Measurements from ENCODE around the gene VCAM1.
"Not testable (repeated sequence)": the region's sequence is repeated elsewhere in the genome, so short reads cannot be mapped to it uniquely, and the experiment has no call there.

VCAM1 gene

GRCh38 chr1:100730130-100730529, 10.6 kb downstream of the VCAM1 start:
- no peak for DNase-seq

- no peak for DNase-seq
Measured at GRCh38 chr1:100731309-100731708, 11.8 kb downstream of the VCAM1 start.

GRCh38 chr1:100731758-100732157, 12.2 kb downstream of the VCAM1 start:
- DNase-seq: no peak

DNA sequence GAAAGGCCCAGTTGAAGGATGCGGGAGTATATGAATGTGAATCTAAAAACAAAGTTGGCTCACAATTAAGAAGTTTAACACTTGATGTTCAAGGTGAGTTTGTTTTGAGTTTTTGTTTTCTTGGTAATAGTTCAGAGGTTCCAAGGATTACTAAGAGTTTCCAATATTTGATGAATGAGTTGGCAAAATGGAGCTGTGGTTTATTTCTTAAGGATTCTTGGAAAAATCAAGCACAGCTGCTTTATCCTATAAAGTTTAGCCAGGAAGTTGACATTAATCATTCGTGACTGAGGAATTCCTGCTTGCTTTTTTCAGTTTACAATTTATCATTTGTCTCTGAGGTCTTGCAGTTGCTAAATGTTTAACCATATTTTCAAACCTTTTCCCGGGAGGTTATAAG, 15.1 kb downstream of the VCAM1 start:
- no peak for DNase-seq

GRCh38 chr1:100735244-100735643, 15.7 kb downstream of the VCAM1 start:
- peak; percentile 65 for DNase-seq

GRCh38 chr1:100736324-100736723, 16.8 kb downstream of the VCAM1 start:
- DNase-seq: peak; percentile 52

DNA sequence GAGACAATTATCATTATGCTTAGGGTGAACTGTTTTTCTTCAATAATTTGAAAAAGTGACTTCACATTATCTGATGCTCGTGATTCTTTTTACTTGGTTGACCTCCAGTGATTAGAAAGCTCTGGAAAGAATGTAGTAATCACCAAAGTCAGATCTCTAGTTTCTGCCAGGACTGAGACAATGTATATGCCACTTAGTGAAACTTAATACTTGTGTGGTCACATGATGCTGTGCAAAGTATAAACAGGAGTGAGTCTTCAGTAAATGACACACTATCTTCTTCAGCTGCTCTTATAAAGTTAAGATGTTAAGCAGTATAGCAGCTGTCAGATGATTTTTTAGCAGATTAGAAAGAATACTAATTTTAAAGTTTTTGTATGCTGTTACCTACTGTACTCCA, 17.2 kb downstream of the VCAM1 start:
- DNase-seq: peak; percentile 75

DNA sequence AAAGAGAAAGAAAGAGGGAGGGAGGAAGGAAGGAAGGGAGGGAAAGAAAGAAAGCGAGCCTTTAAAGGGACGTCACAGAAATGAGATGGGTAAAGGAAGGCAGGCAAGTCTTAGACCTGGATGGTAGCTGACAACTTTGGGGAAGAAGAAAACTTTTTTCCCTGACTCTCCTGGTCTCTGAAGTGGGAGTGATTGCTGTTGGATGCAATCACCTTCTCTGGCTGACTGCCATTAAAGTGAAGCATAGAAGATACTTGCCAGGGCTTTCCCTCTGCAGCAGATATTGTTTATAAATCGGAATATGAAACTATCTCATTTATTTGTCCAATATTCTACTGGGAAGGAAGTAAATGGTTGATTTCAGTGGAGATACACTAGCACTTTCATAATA, 27.0 kb downstream of the VCAM1 start:
- no peak for DNase-seq

- DNase-seq: no peak
Measured at GRCh38 chr1:100747771-100748170, 28.2 kb downstream of the VCAM1 start.

- DNase-seq: peak; percentile 56
Measured at GRCh38 chr1:100750005-100750885, 30.7 kb downstream of the VCAM1 start.

DNA sequence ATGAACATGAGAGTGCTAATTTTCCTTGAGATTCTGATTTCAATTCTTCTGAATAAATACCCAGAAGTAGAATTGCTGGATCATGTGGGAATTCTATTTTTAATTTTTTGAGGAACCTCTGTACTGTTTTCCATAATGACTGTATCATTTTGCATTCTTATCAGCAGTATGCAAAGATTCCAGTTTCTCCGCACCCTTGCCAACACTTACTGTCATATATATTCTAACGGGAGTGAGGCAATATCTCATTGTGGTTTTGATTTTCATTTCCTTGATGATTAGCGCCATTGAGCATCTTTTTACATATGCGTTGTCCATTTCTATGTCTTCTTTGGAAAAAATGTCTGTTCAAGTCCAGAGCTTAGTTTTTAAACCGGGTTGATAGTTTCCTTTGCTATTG, 33.2 kb downstream of the VCAM1 start:
- DNase-seq: no peak

DNA sequence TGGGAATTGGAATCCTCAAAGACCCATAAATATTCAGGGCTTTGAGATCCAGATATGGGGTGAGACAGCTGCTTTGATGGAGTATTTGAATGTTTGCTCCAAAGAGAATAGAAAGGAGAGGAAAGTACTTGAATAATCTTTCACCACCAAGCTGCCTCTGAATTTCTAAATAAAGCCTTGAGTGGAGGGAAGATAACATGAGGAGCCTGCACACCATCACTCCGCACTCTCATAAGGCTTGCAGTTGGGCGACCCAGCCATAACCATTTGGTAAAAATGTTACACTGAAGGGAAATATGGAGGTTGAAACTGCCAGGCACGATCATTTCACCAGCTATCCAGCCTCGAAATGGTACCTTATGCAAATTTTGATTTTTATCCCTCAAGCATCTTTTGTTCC, 38.4 kb downstream of the VCAM1 start:
- no peak for DNase-seq

GRCh38 chr1:100759188-100759587, 39.6 kb downstream of the VCAM1 start:
- DNase-seq: no peak

DNA sequence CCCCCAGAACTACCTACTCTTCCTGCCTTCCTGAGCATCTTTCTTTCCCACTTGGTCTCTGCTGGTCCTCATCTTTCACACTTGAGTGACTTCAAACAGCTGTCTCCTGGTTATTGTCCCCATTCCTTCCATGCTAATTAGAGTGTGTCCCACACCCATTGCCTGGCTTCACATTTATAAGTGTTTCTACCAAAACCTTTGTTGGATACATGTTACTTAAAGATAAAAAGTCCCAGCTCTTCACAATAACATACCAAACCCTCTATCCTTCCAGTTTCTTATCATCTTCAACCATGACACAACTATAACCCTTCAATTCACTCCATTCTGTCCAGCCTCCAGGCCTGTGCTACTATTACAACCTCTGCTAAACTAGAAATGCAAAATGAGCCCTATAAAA, 41.0 kb downstream of the VCAM1 start:
- DNase-seq: no peak

DNA sequence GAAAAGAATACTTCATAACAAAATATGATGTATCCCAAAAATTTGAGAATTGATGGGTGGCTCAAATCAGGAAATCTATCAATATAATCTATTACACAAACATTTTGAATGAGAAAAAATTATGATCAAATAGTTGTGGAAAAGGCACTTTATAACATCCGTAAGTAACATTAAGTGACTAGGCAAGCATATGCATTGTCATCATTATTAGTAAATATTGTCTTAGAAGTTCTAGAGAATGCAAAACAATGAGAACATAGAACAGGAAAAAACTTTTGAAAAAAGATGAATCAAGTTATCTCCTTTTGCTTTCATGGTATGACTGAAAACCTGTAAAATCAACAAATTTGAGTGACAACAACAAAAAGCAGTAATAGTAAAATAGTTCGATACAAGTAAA, 42.9 kb downstream of the VCAM1 start:
- no peak for DNase-seq

GRCh38 chr1:100767176-100767890, 47.8 kb downstream of the VCAM1 start:
- DNase-seq: peak; percentile 54

DNA sequence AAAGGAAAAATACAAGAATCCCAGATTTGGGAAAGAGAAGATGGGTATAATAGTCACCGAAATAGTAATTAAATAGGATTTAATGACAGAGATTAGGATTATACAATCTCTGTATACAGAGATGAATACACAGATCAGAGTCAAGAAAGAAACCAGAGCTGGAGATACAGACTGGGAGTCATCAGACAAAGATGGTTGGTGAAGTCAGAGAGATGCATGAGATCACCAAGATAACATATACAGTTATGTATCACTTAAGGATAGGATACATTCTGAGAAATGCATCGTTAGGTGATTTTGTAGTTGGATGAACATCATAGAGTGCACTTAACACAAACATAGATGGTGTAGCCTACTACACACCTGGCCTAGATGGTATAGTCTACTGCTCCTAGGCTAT, 49.8 kb downstream of the VCAM1 start:
- no peak for DNase-seq

DNA sequence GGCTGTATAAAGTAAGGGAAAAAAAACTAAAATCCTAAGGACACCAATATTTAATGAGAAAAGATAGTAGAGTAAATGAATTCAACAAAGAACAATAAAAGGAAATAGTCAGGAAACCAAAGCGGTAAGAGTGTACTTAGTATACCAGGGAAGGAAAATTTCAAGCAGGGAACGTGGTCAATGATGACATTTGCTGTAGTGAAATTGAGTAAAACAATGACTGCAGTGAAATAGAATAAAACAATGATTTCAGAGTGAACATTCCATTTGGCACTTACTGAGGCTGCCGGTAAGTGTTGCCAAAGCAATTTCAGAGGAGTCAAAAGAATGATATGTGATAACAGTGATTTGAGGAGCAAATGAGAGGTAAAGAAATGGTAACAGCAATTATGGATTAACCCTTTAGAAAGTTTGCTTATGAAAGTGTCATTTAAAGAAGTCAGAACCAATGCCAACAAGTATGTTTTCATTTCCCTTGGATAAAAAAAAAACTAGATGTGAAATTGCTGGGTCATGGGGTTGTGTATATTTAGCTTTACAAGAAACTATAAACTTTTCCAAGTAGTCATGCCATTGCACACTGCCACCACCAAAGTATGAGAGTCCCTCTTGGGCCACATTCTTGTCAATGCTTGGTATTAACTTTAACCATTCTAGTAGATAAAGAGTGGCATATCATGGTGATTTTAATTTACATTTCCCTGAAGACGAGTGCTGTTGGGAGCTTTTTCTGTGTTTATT, 50.5 kb downstream of the VCAM1 start:
- DNase-seq: no peak

GRCh38 chr1:100773444-100773843, 53.9 kb downstream of the VCAM1 start:
- no peak for DNase-seq

DNA sequence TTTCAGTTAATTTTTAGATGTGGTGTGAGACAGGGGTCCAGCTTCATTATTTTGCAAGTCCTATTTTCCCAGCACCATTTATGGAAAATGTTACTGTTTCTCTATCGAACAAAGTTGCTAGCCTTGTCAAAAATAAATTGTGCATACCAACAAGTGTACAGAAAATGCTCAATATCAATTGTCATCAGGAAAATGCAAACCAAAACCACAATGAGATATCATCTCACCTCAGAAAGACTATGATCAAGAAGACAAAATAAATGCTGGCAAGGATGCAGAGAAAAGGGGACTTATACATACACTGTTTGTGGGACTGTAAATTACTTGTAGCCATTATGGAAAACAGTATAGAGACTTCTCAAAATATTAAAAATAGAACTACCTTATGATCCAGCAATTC, 54.8 kb downstream of the VCAM1 start:
- no peak for DNase-seq

GRCh38 chr1:100775483-100775882, 55.9 kb downstream of the VCAM1 start:
- peak; percentile 71 for DNase-seq

DNA sequence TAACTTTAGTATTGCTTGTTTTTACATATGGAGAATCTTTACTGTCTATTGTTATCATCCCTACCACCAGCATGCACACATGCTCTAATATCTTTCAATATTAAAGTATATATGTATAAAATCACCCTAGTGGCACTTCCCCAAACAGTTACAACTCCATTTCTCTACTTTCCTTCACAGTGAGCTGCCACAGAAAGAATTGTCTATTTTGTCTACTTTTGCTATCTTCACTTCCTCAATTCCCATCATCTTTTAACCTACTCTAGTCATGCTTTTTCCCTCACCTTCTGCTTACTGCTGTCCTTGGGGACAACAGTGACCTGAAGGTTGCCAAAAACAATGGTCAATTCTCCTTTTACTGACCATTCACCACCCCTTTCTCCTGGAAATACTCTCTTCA, 59.2 kb downstream of the VCAM1 start:
- DNase-seq: no peak

GRCh38 chr1:100780814-100781213, 61.3 kb downstream of the VCAM1 start:
- no peak for DNase-seq

DNA sequence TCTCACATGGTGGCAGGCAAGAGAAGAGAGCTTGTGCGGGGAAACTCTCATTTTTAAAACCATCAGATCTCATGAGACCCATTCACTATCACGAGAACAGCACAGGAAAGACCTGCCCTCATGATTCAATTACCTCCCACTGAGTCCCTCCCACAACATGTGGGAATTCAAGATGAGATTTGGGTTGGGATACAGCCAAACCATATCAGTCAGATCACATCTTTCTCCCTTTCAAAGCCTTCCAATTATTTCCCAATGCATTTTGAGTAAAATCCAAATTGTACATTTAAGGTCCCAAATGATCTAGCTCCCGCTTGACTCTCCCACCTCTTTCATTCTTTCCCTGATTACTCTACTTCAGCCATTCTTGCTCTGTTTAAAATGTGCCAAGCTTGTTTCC, 62.2 kb downstream of the VCAM1 start:
- not testable (repeated sequence) for DNase-seq
